GM23338 (cell line): ENCODE measurements around the gene MRPL22. TPM values are rescaled to one million over a fixed set of nuclear protein-coding genes. Genes with fewer than 3 reads are reported as not detected.

Experiments
- ATAC-seq: fragments of 200-7000 bp; cut with Tn5 transposase; 3 replicates; pipeline ENCODE4 v1.9.1; 2020
- DNase-seq: peaks from one replicate; pipeline ENCODE4 v3.0.0-alpha.2; 2015; ENCODE audit warnings: low spot score
- H2AFZ ChIP-seq: fragments of 200-600 bp; sonication (generic); 2 replicates; pipeline ENCODE4 v1.8.0; 2016; ENCODE audit warnings: antibody characterized with exemption, mild to moderate bottlenecking, moderate library complexity
- H3F3A ChIP-seq: fragments of 200-600 bp; sonication (generic); replicated peaks from 2 replicates; pipeline ENCODE4 v1.8.0; 2017; ENCODE audit warnings: antibody characterized with exemption, mixed run types, low read depth
- H3K27ac ChIP-seq: fragments of 200-600 bp; sonication (generic); 2 replicates; pipeline ENCODE4 v1.6.1; 2016; ENCODE audit warnings: low read depth
- H3K27me3 ChIP-seq: fragments of 200-600 bp; sonication (generic); 2 replicates; pipeline ENCODE4 v1.8.0; 2016; ENCODE audit warnings: mild to moderate bottlenecking, mixed run types, moderate library complexity; ENCODE audit not compliant: insufficient read depth
- H3K36me3 ChIP-seq: fragments of 200-600 bp; sonication (generic); 2 replicates; pipeline ENCODE4 v1.8.0; 2016; ENCODE audit warnings: mild to moderate bottlenecking; ENCODE audit not compliant: insufficient read depth
- H3K4me1 ChIP-seq: fragments of 200-600 bp; sonication (generic); 2 replicates; pipeline ENCODE4 v1.8.0; 2016; ENCODE audit warnings: mild to moderate bottlenecking, moderate library complexity; ENCODE audit not compliant: insufficient read depth
- H3K4me2 ChIP-seq: fragments of 200-600 bp; sonication (generic); 2 replicates; pipeline ENCODE4 v1.7.1; 2017; ENCODE audit warnings: mixed run types
- H3K4me3 ChIP-seq: fragments of 200-600 bp; sonication (generic); 2 replicates; pipeline ENCODE4 v1.6.1; 2016; ENCODE audit warnings: mixed run types
- H3K79me2 ChIP-seq: fragments of 200-600 bp; sonication (generic); replicated peaks from 2 replicates; pipeline ENCODE4 v1.8.0; 2017; ENCODE audit warnings: mild to moderate bottlenecking; ENCODE audit not compliant: insufficient read depth
- H3K9me2 ChIP-seq: fragments of 200-600 bp; sonication (generic); 2 replicates; pipeline ENCODE4 v1.8.0; 2017; ENCODE audit not compliant: insufficient read depth
- H4K20me1 ChIP-seq: fragments of 200-600 bp; sonication (generic); replicated peaks from 2 replicates; pipeline ENCODE4 v1.8.0; 2017; ENCODE audit warnings: mild to moderate bottlenecking; ENCODE audit not compliant: insufficient read depth
- H3K27ac Mint-ChIP-seq: 2 replicates; pipeline ENCODE4 v1.8.0; 2020; ENCODE audit warnings: inconsistent platforms, mild to moderate bottlenecking, moderate library complexity, mixed read lengths
- H3K27me3 Mint-ChIP-seq: 3 replicates; pipeline ENCODE4 v1.8.0; 2022; ENCODE audit warnings: low read depth, mild to moderate bottlenecking, moderate library complexity, mixed read lengths, inconsistent platforms; ENCODE audit not compliant: insufficient read depth, poor library complexity
- H3K36me3 Mint-ChIP-seq: 3 replicates; pipeline ENCODE4 v1.8.0; 2021; ENCODE audit warnings: low read depth, mild to moderate bottlenecking, inconsistent platforms, moderate library complexity, mixed read lengths
- H3K4me1 Mint-ChIP-seq: 3 replicates; pipeline ENCODE4 v1.8.0; 2020; ENCODE audit warnings: mild to moderate bottlenecking, inconsistent platforms, mixed read lengths
- H3K4me3 Mint-ChIP-seq: 3 replicates; pipeline ENCODE4 v1.8.0; 2021; ENCODE audit warnings: moderate library complexity, mild to moderate bottlenecking, inconsistent platforms, mixed read lengths
- H3K9me3 Mint-ChIP-seq: 3 replicates; pipeline ENCODE4 v1.8.0; 2020; ENCODE audit warnings: moderate library complexity, mild to moderate bottlenecking, inconsistent platforms, mixed read lengths
- CTCF ChIP-seq, 2 experiments: fragments of 200-600 bp in 1 of 2; sonication (generic) in 1 of 2; conservative IDR thresholded peaks; 2 replicates each; pipeline versions ENCODE4 v1.5.1 to v1.6.1; 2016 to 2017; ENCODE audit warnings: antibody characterized with exemption in 2 of 2, low read depth in 2 of 2, mild to moderate bottlenecking in 2 of 2, moderate library complexity in 1 of 2
- ETS1 ChIP-seq: IDR thresholded peaks from 2 replicates; pipeline ENCODE4 v1.6.1; 2016; ENCODE audit warnings: antibody characterized with exemption
- EZH2 ChIP-seq: fragments of 200-600 bp; sonication (generic); IDR thresholded peaks from one replicate; pipeline ENCODE4 v1.8.0; 2017; ENCODE audit warnings: antibody characterized with exemption, mild to moderate bottlenecking, low read depth; ENCODE audit not compliant: unreplicated experiment
- EZH2phosphoT487 ChIP-seq: fragments of 200-600 bp; sonication (generic); IDR thresholded peaks from one replicate; pipeline ENCODE4 v1.8.1; 2018; ENCODE audit warnings: antibody characterized with exemption; ENCODE audit not compliant: unreplicated experiment
- JUNB ChIP-seq: IDR thresholded peaks from one replicate; pipeline ENCODE4 v1.6.1; 2016; ENCODE audit warnings: antibody characterized with exemption; ENCODE audit not compliant: unreplicated experiment
- NANOG ChIP-seq: IDR thresholded peaks from 2 replicates; pipeline ENCODE4 v1.6.1; 2016; ENCODE audit warnings: antibody characterized with exemption, borderline replicate concordance
- POLR2AphosphoS5 ChIP-seq: IDR thresholded peaks from 2 replicates; pipeline ENCODE4 v1.6.1; 2016; ENCODE audit warnings: antibody characterized with exemption, low read depth
- ZNF114 ChIP-seq: fragments of 250-450 bp; sonication (Bioruptor Pico); IDR thresholded peaks from 2 replicates; pipeline ENCODE4 v1.5.0; 2020; ENCODE audit warnings: mild to moderate bottlenecking, moderate library complexity
- polyA plus RNA-seq: library from polyadenylated mRNA; unstranded; fragments of >200 nt; fragmentation: Nextera tagmentation; extraction: Ambion mirVana; gene quantifications from 2 replicates; pipeline ENCODE4 v1.2.1, GENCODE V29; 2016
- total RNA-seq: library from RNA; depleted of rRNA; stranded (reverse); fragments of >200 nt; shearing (Covaris generic); gene quantifications from 2 replicates; pipeline ENCODE4 v1.2.3, GENCODE V29; 2014

Gene MRPL22
- total and polyA plus RNA-seq, 2 experiments from 2014 or later: 32.1 to 256 TPM

- TF ChIP-seq EZH2phosphoT487: no peak
- TF ChIP-seq CTCF (conservative IDR thresholded peaks at IDR 0.05; ENCODE audit: low read depth in 2 of 2): no peak
Observed at GRCh38 chr5:154895606-154896561, 45.0 kb upstream of the MRPL22 start (continued).

- peaks cover 75% of the 10 kb centered on the region for H3K36me3 ChIP-seq
- H3K4me1 Mint-ChIP-seq: no peaks in the 10 kb centered on the region
- H3K36me3 Mint-ChIP-seq: peaks cover 87% of the 10 kb centered on the region
- TF ChIP-seq JUNB (no peak), POLR2AphosphoS5 (no peak), ZNF114 (CRISPR knock-in tag) (no peak), NANOG (no peak), EZH2 (no peak)
- no peak overlapping the region for H2AFZ ChIP-seq
- ATAC-seq (no peak), DNase-seq (no peak)
- no peaks in the 10 kb centered on the region for H3K79me2 ChIP-seq
- H3K4me2 ChIP-seq: no peak overlapping the region
- H3K27ac Mint-ChIP-seq: no peak overlapping the region
- H3K9me2 ChIP-seq: no peaks in the 10 kb centered on the region
- H3K4me3 ChIP-seq: no peak overlapping the region
- H3F3A ChIP-seq: no peaks in the 10 kb centered on the region
- H3K9me3 Mint-ChIP-seq: no peaks in the 10 kb centered on the region
- no peaks in the 10 kb centered on the region for H3K27me3 Mint-ChIP-seq
- no peak overlapping the region for H3K4me3 Mint-ChIP-seq
- H4K20me1 ChIP-seq: no peaks in the 10 kb centered on the region; the same call in none of the 2 replicates
- no peak overlapping the region for H3K27ac ChIP-seq
- H3K4me1 ChIP-seq: no peaks in the 10 kb centered on the region
- H3K27me3 ChIP-seq: no peaks in the 10 kb centered on the region
Observed at GRCh38 chr5:154896562-154897165, 44.2 kb upstream of the MRPL22 start.

- Histone ChIP-seq H3F3A (no peaks in the 10 kb centered on the region), H3K36me3 (peaks cover 77% of the 10 kb centered on the region), H3K27ac (no peak overlapping the region), H3K4me2 (no peak overlapping the region), H3K9me2 (no peaks in the 10 kb centered on the region), H3K79me2 (no peaks in the 10 kb centered on the region), H4K20me1 (no peaks in the 10 kb centered on the region; the same call in 1 of the 2 replicates), H2AFZ (no peak overlapping the region), H3K4me3 (no peak overlapping the region), H3K27me3 (no peaks in the 10 kb centered on the region), H3K4me1 (no peaks in the 10 kb centered on the region)
- H3K4me3 Mint-ChIP-seq: no peak overlapping the region
- ATAC-seq (no peak), DNase-seq (no peak)
- no peak overlapping the region for H3K27ac Mint-ChIP-seq
- H3K27me3 Mint-ChIP-seq: no peaks in the 10 kb centered on the region
- TF ChIP-seq JUNB (no peak), ETS1 (no peak)
- H3K4me1 Mint-ChIP-seq: no peaks in the 10 kb centered on the region
- peaks cover 88% of the 10 kb centered on the region for H3K36me3 Mint-ChIP-seq
- H3K9me3 Mint-ChIP-seq: no peaks in the 10 kb centered on the region
Observed at GRCh38 chr5:154898210-154898609, 42.7 kb upstream of the MRPL22 start.
